ENCODE results near the gene NCAM1. TPM values are rescaled to one million over a fixed set of nuclear protein-coding genes. Genes with fewer than 3 reads are reported as not detected.

Gene NCAM1
- total and polyA plus RNA-seq, 8 donors = 1.2 to 19.6 (median 3.6) TPM

DNA sequence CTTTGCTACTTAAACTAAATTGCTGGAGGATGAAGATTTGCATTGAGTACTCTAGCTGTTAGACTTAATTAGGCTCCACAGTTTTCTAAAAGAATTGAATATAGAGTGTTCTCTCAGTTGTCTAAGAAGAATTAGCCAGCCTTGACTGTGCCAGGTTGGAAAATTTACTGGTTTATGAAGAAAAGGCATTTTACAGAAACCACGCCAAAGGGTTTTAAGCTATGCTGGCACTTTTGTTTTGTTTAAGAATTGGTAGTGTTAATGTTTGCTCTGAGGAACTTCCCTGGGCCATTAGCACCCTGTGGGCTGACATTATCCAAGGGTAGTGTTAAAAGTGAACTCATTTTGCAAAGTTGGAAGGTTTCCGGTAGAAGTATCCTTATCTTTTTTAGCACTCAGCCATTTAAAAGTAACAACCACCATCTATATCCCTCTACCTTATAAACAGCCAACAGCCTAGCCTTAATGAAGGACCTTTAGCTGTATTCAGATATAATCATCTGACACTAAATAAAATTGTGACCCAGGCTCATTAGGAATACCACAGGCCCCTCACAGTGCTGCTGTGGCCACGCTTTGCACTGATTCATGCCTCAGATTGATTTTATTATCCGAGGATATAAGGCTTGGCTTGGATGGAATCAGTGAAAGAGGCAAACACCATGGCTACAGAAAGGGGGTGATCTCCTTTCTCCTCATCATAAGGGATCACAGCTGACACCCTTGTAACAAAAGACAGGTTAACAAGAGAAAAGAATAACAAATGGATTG lies 158.9 kb downstream of the NCAM1 start:
- Histone ChIP-seq H3K36me3 (no peaks in the 10 kb centered on the region), H3K4me3 (no peak overlapping the region), H3K9me3 (no peaks in the 10 kb centered on the region), H3K27me3 (no peaks in the 10 kb centered on the region), H3K27ac (no peak overlapping the region), H3K4me1 (no peaks in the 10 kb centered on the region)
- DNase-seq (no peak), FAIRE-seq (no peak), ATAC-seq (no peak)
- TF ChIP-seq, protein P1, sequence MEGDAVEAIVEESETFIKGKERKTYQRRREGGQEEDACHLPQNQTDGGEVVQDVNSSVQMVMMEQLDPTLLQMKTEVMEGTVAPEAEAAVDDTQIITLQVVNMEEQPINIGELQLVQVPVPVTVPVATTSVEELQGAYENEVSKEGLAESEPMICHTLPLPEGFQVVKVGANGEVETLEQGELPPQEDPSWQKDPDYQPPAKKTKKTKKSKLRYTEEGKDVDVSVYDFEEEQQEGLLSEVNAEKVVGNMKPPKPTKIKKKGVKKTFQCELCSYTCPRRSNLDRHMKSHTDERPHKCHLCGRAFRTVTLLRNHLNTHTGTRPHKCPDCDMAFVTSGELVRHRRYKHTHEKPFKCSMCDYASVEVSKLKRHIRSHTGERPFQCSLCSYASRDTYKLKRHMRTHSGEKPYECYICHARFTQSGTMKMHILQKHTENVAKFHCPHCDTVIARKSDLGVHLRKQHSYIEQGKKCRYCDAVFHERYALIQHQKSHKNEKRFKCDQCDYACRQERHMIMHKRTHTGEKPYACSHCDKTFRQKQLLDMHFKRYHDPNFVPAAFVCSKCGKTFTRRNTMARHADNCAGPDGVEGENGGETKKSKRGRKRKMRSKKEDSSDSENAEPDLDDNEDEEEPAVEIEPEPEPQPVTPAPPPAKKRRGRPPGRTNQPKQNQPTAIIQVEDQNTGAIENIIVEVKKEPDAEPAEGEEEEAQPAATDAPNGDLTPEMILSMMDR (IDR thresholded peaks at IDR 0.05) = no peak
- intact Hi-C loops (cut with DNase I) = loop anchor here in 1 of 3 donors (5.0 to 10.0 kb wide), 2 partner anchors 82 to 535 kb away; no protein-coding TSS in a partner anchor
- WGBS, 2 donors = 77 to 79% methylated on average over 4 of the region's 4 CpGs

DNA sequence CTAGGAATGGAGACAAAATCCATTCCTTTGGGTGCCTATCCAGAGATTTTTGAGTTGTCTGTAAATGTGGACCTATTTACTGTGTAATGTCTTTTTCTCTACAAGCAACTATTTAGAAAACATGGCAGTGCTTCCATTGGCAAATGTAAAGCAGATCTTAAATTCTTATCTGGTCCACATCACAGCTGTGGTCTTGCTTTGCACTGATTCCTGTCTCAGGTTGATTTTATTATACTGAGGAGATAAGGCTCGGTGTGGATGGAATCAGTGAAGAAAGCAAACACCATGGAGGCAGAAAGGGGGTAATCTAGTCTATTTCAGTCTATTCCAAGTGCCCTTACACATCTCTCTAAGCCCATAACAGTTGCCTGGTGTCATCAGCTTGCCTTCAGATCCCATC lies 160.5 kb downstream of the NCAM1 start:
- Histone ChIP-seq H3K9me3 (no peaks in the 10 kb centered on the region), H3K36me3 (no peaks in the 10 kb centered on the region), H3K27me3 (no peaks in the 10 kb centered on the region), H3K4me1 (no peaks in the 10 kb centered on the region), H3K4me3 (no peak overlapping the region), H3K27ac (no peak overlapping the region)
- WGBS, 2 donors = 26 to 38% methylated on average over 1 of the region's 1 CpG
- FAIRE-seq (no peak), DNase-seq (no peak), ATAC-seq (no peak)
- intact Hi-C loops (cut with DNase I) = loop anchor here in 1 of 3 donors (5.0 kb wide), 1 partner anchor 81 kb away; no protein-coding TSS in a partner anchor
- TF ChIP-seq, protein P1 (IDR thresholded peaks at IDR 0.05) = no peak

DNA sequence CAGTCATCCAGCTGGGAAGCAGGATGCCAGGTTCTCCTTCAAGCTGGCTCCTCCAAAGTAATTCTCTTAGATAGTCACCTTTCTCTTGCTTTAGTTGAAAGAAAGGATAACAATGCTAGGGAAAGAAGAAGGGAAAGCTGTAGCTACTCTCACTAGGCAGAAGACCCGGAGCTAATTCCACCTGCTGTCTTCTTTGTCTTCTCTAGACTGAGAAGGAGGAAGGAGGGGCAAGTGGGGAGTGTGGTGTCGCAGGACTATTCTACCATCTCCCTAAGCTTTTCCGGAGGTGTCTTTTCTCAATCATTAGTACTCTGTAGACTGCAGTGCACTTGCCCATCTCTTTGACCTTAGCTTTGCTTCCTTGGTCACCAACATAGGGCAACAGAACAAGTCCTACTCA lies 162.8 kb downstream of the NCAM1 start:
- FAIRE-seq = no peak
- ATAC-seq = no peak
- WGBS, 2 donors = 59 to 75% methylated on average over 3 of the region's 3 CpGs

DNA sequence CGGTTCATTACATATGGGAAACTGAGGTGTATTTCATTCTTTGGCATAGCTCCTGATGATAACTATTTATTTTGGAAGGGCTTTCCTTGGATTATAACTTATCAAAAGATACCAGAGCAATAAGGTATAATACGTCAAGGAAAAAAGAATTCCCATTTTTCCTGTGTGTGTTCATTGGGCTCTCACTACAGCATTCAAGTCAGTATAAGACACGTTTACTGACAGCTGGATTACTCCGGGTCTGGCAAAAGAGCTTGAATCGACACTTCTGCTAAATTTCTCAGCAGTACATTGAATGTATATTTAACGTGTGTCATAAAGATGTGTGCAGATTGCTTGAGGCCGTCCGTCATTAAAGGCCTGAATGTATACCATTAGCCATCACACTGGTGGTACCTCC lies 163.4 kb downstream of the NCAM1 start:
- 75 to 83% methylated on average over 8 of the region's 8 CpGs for WGBS, 2 donors
- DNase-seq (no peak), FAIRE-seq (no peak), ATAC-seq (no peak)
- intact Hi-C loops (cut with DNase I) = loop anchor here in 1 of 3 donors (5.0 kb wide), 1 partner anchor 78 kb away; no protein-coding TSS in a partner anchor
- no peaks in the 10 kb centered on the region for H3K27me3 ChIP-seq
- H3K27ac ChIP-seq = no peak overlapping the region
- TF ChIP-seq, protein P1 (IDR thresholded peaks at IDR 0.05) = no peak
- no peak overlapping the region for H3K4me3 ChIP-seq
- H3K9me3 ChIP-seq = no peaks in the 10 kb centered on the region
- no peaks in the 10 kb centered on the region for H3K4me1 ChIP-seq
- no peaks in the 10 kb centered on the region for H3K36me3 ChIP-seq

More for the DNA sequence above, 162.8 kb downstream of the NCAM1 start:
- no peak for DNase-seq
- Histone ChIP-seq H3K9me3 (no peaks in the 10 kb centered on the region), H3K27me3 (no peaks in the 10 kb centered on the region), H3K4me3 (no peak overlapping the region), H3K27ac (no peak overlapping the region), H3K4me1 (no peaks in the 10 kb centered on the region), H3K36me3 (no peaks in the 10 kb centered on the region)
- TF ChIP-seq, protein P1 (IDR thresholded peaks at IDR 0.05) = no peak
- intact Hi-C loops (cut with DNase I) = loop anchor here in 1 of 3 donors (5.0 kb wide), 1 partner anchor 78 kb away; no protein-coding TSS in a partner anchor

All from pancreas (tissue), 10 donors.